Thoracic aorta (tissue), 2 donors: Measurements from ENCODE around the gene EPHA8. TPM values are rescaled to one million over a fixed set of nuclear protein-coding genes. Genes with fewer than 3 reads are reported as not detected.
A peak's percentile ranks its signal among the peaks of the same experiment; 100 is the strongest.

ENCODE experiments used
- ATAC-seq: fragments of 150-250 bp; one replicate; pipeline ENCODE4 v1.8.0; 2017; ENCODE audit warnings: low read depth; ENCODE audit not compliant: insufficient number of reproducible peaks, low FRiP score
- DNase-seq: peaks from one replicate; pipeline ENCODE4 v3.0.0-alpha.2; 2020; ENCODE audit warnings: low spot score
- H3K27ac ChIP-seq, 2 donors: fragments of 200-600 bp; sonication (generic); 1 replicate in 1 of 2; 2 replicates in 1 of 2; pipeline ENCODE4 v1.5.1; 2016; ENCODE audit warnings: mild to moderate bottlenecking in 2 of 2, moderate library complexity in 2 of 2
- H3K27me3 ChIP-seq: fragments of 200-600 bp; sonication (generic); replicated peaks from 2 replicates; pipeline ENCODE4 v1.6.0; 2016; ENCODE audit warnings: mild to moderate bottlenecking; ENCODE audit not compliant: insufficient read depth
- H3K36me3 ChIP-seq: fragments of 200-600 bp; sonication (generic); one replicate; pipeline ENCODE4 v1.5.1; 2016
- H3K4me1 ChIP-seq, 2 donors: fragments of 200-600 bp; sonication (generic); 1 replicate in 1 of 2; 2 replicates in 1 of 2; pipeline versions ENCODE4 v1.5.1 to v1.6.0; 2016; ENCODE audit warnings: low read depth in 2 of 2, mild to moderate bottlenecking in 1 of 2; ENCODE audit not compliant: control insufficient read depth in 1 of 2
- H3K4me3 ChIP-seq: fragments of 200-600 bp; sonication (generic); 2 replicates; pipeline ENCODE4 v1.5.1; 2016; ENCODE audit warnings: mild to moderate bottlenecking
- H3K9me3 ChIP-seq: fragments of 200-600 bp; sonication (generic); 2 replicates; pipeline ENCODE4 v1.5.1; 2016
- total RNA-seq, 2 donors: library from RNA; depleted of rRNA; stranded (reverse); fragments of >200 nt; gene quantifications; one replicate each; pipeline versions ENCODE4 v1.1.0 to v1.2.3, GENCODE V29; 2016
- TF ChIP-seq, protein P1 (sequence below): fragments of 200-600 bp; sonication (generic); IDR thresholded peaks from one replicate; pipeline ENCODE4 v1.5.1; 2019; ENCODE audit warnings: antibody characterized with exemption

The EPHA8 gene
- total RNA-seq, 2 donors from 2014 or later = not detected

DNA sequence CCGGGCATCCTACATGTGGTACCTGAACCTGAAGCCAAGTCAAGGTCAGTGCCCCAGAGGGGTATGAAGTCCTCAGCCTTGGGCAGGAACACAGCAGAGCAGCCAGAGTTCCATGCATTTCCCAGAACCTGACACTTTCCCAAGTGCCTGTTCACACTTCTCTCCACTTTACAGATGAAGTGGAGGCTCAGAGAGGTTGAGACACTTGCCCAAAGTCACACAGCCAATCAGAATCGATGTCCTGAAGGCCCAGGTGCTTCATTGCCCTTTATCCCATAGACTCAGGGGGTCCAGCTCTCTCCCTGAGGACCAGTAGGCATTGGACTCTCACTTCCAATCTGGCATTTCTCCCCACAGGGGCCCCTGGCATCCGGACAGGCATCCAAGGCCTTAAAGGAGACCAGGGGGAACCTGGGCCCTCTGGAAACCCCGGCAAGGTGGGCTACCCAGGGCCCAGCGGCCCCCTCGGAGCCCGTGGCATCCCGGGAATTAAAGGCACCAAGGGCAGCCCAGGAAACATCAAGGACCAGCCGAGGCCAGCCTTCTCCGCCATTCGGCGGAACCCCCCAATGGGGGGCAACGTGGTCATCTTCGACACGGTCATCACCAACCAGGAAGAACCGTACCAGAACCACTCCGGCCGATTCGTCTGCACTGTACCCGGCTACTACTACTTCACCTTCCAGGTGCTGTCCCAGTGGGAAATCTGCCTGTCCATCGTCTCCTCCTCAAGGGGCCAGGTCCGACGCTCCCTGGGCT is 75.4 kb downstream of the EPHA8 start:
- TF ChIP-seq, protein P1, sequence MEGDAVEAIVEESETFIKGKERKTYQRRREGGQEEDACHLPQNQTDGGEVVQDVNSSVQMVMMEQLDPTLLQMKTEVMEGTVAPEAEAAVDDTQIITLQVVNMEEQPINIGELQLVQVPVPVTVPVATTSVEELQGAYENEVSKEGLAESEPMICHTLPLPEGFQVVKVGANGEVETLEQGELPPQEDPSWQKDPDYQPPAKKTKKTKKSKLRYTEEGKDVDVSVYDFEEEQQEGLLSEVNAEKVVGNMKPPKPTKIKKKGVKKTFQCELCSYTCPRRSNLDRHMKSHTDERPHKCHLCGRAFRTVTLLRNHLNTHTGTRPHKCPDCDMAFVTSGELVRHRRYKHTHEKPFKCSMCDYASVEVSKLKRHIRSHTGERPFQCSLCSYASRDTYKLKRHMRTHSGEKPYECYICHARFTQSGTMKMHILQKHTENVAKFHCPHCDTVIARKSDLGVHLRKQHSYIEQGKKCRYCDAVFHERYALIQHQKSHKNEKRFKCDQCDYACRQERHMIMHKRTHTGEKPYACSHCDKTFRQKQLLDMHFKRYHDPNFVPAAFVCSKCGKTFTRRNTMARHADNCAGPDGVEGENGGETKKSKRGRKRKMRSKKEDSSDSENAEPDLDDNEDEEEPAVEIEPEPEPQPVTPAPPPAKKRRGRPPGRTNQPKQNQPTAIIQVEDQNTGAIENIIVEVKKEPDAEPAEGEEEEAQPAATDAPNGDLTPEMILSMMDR = no peak
- DNase-seq = no peak
- Histone ChIP-seq H3K36me3 (no peaks in the 10 kb centered on the region), H3K27ac (no peak overlapping the region), H3K4me1 (peaks cover 0 to 2% of the 10 kb centered on the region in 2 donors), H3K4me3 (peak overlapping the region; percentile 60), H3K27me3 (no peaks in the 10 kb centered on the region), H3K9me3 (no peaks in the 10 kb centered on the region)
- no peak for ATAC-seq

DNA sequence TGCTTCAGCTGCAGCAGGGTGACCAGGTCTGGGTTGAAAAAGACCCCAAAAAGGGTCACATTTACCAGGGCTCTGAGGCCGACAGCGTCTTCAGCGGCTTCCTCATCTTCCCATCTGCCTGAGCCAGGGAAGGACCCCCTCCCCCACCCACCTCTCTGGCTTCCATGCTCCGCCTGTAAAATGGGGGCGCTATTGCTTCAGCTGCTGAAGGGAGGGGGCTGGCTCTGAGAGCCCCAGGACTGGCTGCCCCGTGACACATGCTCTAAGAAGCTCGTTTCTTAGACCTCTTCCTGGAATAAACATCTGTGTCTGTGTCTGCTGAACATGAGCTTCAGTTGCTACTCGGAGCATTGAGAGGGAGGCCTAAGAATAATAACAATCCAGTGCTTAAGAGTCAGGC is 76.0 kb downstream of the EPHA8 start:
- Histone ChIP-seq H3K4me1 (peaks cover 0 to 2% of the 10 kb centered on the region in 2 donors), H3K4me3 (no peak overlapping the region), H3K27ac (no peak overlapping the region), H3K27me3 (no peaks in the 10 kb centered on the region), H3K9me3 (no peaks in the 10 kb centered on the region), H3K36me3 (no peaks in the 10 kb centered on the region)
- TF ChIP-seq, protein P1 = no peak
- ATAC-seq (no peak), DNase-seq (no peak)

DNA sequence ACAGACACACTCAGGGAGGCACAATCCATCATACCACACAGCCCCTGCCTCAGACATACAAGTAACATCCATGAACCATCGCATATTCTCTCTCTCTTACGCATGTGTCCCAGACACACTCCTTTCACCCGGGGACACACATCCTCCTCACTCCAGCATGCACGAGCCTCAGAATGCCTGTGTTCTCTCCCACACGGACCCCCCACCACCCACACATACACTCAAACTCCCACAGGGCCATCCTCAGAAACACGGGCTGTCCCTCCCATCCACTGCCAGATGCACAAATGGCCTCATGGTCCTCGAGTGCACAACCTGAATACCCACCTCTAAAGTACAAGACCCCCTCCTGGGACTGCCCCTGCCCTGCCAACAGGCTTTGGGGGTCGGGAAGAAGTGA is 78.0 kb downstream of the EPHA8 start:
- H3K9me3 ChIP-seq = no peaks in the 10 kb centered on the region
- no peak for DNase-seq
- no peak for ATAC-seq
- H3K4me3 ChIP-seq = no peak overlapping the region
- TF ChIP-seq, protein P1 = no peak
- H3K27me3 ChIP-seq = no peaks in the 10 kb centered on the region
- H3K36me3 ChIP-seq = no peaks in the 10 kb centered on the region
- peaks cover 0 to 2% of the 10 kb centered on the region in 2 donors for H3K4me1 ChIP-seq
- H3K27ac ChIP-seq = no peak overlapping the region

DNA sequence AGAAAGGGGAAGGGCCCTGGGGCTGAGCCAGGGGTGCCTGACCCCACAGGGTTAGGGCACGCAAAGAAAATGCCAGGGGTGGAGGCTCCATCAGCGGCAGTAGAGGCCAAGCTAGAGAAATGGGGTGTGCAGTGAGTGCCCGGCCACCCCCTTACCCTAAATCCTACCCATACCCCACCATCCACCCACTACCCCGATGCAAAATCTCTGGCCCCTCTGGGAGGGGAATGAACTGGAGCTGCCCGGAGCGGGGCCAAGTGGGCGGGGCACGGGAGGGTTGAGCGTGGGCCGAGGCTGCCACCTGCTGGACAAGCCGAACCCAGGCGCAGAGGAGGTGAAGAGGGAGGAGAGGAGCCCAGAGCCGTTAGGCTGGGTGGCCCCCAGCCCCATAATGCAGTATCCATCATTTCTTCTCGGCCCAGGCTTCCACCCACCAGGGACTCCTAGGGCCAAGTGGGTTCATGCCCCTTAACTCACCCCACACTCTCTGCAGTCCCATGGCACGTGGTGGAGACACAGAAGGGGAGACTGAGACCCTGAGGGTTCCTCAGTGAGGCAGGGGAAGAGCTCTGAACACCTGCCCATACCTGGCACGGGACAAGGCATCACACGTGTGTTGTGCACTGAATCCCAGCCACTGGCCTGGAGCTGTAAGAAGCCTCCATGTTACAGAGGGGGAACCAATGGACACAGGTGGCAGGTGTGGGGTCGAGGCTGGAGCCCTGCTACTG is 78.8 kb downstream of the EPHA8 start:
- DNase-seq (peak; percentile 25), ATAC-seq (no peak)
- Histone ChIP-seq H3K4me3 (no peak overlapping the region), H3K27me3 (no peaks in the 10 kb centered on the region), H3K36me3 (no peaks in the 10 kb centered on the region), H3K4me1 (peaks cover 0 to 2% of the 10 kb centered on the region in 2 donors), H3K27ac (no peak overlapping the region), H3K9me3 (no peaks in the 10 kb centered on the region)
- TF ChIP-seq, protein P1 = peak; percentile 94

DNA sequence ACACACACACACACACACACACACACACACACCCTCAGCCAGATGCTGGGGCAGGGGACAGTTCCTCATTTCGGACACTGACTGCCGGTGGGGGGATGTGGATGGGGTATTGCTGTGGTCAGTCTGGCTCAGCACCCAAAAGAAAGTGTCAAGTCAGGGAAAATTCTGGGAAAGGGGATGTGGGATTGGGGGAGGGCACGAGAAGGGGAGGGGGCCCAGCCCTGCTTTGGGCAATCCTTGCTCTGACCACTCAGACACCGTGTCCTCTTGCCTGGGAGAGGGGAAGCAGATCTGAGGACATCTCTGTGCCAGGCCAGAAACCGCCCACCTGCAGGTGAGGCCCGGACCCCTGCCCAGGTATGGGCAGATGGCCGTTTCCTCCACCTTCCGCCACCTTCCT is 80.1 kb downstream of the EPHA8 start, which contains the start of gene C1QC:
TSS of gene C1QC (plus strand) at position 253 of the 400 bp plus-strand sequence. CDS start 391 bp downstream, outside the sequence.
- H3K4me1 ChIP-seq = peaks cover 0 to 2% of the 10 kb centered on the region in 2 donors
- H3K9me3 ChIP-seq = no peaks in the 10 kb centered on the region
- no peaks in the 10 kb centered on the region for H3K36me3 ChIP-seq
- TF ChIP-seq, protein P1 = no peak
- no peak within 1 kb of the TSS for H3K27ac ChIP-seq
- DNase-seq (no peak), ATAC-seq (no peak)
- H3K27me3 ChIP-seq = no peaks in the 10 kb centered on the region
- peak within 1 kb of the TSS; percentile 61 for H3K4me3 ChIP-seq
